Superior temporal gyrus (tissue), 1 donor: Measurements from ENCODE around the gene UGT2A2.
A peak's percentile ranks its signal among the peaks of the same experiment; 100 is the strongest.
"Not testable (repeated sequence)": the region's sequence is repeated elsewhere in the genome, so short reads cannot be mapped to it uniquely, and the experiment has no call there.

Source experiments
- DNase-seq: peaks from one replicate; pipeline ENCODE4 v3.0.0-alpha.2; 2016; ENCODE audit errors: extremely low spot score

The UGT2A2 gene

GRCh38 chr4:69639542-69639941, at the start of gene UGT2A2:
UGT2A2 (minus strand) TSS chr4:69639642; CDS start chr4:69639640, 2 bp downstream.
- DNase-seq: no peak

GRCh38 chr4:69684804-69685203, 45.4 kb upstream of the UGT2A2 start:
- DNase-seq: no peak

DNA sequence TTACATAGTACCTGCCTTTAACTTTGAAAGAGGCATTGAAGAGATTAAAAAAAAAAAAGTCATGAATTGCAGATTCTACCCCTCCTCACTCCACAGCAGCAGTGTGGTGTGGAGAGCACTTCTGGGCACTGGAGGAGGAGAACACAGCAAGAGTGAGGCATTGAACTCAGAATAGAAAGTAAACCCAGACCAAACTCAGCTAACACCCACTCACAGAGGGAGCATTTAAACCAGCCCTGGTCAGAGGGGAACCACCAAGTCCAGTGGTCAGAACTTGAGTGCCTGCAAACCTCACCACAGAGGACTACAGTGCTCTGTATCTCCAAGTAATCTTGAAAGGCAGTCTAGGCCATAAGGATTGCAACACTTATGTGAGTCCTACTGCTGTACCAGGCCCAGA, 29.2 kb upstream of the UGT2A2 start:
- no peak for DNase-seq

- DNase-seq: not testable (repeated sequence)
These were observed 24.6 kb upstream of the UGT2A2 start for GRCh38 chr4:69664009-69664408.

GRCh38 chr4:69661130-69661803, 21.8 kb upstream of the UGT2A2 start:
- not testable (repeated sequence) for DNase-seq

GRCh38 chr4:69658133-69658532, 18.7 kb upstream of the UGT2A2 start:
- no peak for DNase-seq

GRCh38 chr4:69656653-69657158, 17.3 kb upstream of the UGT2A2 start:
- DNase-seq: no peak

DNA sequence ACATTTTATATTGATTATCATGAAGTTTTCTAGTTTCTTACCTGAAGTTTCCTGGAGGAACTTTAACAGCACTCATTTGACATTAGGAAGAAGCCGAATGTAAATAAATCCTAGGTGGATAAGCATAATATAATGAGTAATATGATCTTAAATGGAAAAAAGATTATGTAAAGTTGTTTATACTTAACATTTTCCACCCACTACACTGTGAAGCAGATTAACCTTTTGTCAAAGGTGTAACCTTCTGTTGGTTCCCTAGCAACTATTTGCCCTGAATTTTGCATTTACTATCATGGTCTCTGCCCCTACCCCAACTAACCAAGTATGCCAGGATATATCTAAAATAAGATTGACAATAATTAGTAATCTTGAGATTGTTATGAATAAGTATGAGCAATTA, 13.7 kb upstream of the UGT2A2 start, which contains the start of gene UGT2A1:
UGT2A1 (minus strand) TSS at position 101 of the 400 bp plus-strand sequence. CDS start 5,603 bp downstream, outside the sequence.
- no peak for DNase-seq

DNA sequence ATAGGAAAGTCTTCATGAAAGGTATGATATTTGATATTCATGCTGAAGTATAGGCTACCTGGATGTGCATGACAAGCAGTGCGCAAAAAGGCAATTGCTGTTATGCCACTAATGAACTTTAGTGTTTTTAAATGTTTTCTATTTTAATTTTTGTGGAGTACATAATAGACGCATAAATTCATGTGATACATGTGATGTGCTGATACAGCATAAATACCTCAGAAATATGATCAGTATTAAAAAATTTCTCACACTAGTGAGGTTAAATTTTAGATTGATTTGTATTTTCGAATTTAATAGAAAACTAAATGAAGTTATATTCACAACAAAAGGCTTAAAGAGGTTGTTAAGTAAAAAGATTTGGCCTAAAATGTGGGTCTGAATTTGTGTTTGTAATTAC, 11.4 kb upstream of the UGT2A2 start:
- DNase-seq: no peak

- no peak for DNase-seq
These were observed 10.2 kb upstream of the UGT2A2 start for GRCh38 chr4:69649629-69650028.

DNA sequence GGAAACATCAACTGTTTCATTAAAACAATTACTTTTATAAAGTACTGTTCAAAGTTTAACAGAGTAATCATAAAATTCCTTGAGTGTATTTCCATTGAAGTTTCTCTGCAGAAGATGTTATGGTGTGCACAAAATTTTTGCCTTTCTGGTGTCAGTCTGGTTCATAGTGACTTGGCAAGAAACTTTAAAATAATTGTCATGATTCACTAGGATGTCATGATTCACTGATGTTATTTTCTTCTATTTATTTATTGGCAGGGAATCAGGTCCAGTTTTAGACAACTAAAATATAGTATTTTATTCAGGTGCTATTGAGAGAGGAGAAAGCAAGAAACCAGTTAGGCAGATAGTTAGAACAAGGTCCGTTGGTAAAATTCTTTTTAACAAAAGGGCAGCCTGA, 9.8 kb upstream of the UGT2A2 start:
- no peak for DNase-seq

- DNase-seq: peak; percentile 60
These were observed 3.5 kb upstream of the UGT2A2 start for GRCh38 chr4:69642961-69643360.

DNA sequence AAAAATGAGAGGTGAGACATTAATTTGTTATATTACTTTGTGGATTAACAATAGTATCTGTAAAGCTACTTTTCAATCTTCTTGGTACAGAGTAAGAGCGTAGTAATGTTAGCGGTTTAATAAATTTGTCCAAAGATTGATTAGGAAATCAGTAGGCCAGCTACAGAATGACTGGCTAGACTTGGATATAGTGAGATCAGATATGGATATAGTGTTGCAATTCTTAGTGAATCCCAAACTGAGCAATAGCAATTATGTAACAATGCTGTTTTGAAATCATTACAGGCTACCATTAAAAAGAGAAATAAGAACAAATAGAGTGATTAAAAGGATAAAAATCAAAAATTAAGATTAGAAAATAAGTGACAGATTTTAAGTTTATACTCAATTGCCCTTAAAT, 847 bp upstream of the UGT2A2 start:
- no peak for DNase-seq

GRCh38 chr4:69617083-69617694, 22.3 kb downstream of the UGT2A2 start:
- peak; percentile 64 for DNase-seq

DNA sequence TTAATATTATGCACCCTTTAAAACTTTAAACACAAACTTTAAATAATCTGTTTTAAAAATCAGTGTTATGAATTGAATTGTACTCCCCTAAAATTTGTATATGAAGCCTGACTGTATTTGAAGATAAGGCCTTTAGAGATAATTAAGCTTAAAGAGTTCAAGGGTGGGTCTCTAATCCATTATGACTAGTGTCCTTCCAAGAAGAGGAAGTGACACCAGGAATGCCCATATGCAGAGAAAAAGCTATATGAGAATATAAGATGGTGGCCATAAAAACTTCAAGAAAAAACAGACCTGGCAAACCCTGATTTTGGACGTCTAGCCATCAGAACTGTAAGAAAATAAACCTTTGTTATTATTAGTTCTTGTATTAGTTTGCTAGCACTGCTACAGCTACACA, 29.0 kb downstream of the UGT2A2 start:
- no peak for DNase-seq

- DNase-seq: no peak
These were observed 38.4 kb downstream of the UGT2A2 start for GRCh38 chr4:69601065-69601464.

GRCh38 chr4:69600013-69600412, 39.4 kb downstream of the UGT2A2 start:
- no peak for DNase-seq

- DNase-seq: no peak
These were observed 45.1 kb downstream of the UGT2A2 start for GRCh38 chr4:69594382-69594781.

DNA sequence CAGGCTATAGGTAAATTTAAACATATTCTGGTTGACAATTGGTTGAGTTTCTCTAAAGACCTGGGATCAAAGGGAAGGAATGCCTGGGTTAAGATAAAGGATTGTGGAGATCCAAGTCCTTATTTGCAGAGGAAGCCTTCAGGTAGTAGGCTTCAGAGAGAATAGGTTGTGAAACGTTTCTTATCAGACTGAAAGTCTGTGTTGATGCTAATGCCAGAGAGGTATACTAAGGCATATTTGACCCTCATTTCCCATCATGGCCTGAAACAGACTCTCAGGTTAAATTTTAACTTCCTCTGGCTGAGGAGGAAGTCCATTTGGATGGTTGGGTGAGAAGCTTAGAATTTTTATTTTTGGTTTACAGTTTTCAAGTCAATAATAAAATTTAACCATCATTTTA, 48.1 kb downstream of the UGT2A2 start:
- no peak for DNase-seq

- DNase-seq: no peak
These were observed 49.6 kb downstream of the UGT2A2 start for GRCh38 chr4:69589884-69590283.

DNA sequence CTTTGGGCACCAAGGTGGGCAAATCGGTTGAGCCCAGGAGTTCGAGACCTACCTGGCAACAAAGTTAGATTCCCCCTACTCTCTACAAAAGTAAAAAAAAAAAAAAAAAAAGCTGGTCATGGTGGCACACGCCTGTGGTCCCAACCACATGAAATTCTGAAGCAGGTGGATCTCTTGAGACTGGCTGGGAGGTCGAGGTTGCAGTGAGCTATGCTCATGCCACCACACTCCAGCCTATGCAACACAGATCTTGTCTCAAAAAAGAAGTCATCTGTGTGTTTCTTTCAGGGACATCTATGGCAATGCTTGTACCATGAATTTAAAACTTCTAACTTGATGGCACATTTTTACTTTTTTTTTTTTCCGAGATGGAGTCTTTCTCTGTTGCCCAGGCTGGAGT, 55.3 kb downstream of the UGT2A2 start:
- no peak for DNase-seq

DNA sequence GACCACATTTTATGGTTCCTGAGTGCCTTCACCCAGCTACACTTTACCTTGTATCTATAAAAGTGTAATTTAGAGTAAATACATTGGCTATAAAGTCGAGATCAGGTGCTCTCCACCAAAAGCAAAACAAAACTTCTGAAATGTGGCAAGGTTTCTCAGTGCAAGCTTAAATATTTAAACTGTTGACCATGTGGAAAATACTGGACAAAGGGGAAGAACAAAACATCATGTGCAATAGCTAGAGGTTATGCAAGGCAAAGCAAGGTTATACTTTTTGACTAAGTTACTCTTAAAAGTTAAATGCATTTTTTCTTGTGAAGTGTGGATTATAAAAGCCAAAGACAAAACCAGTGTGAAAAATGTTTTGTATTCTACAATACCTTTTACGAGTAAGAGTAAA, 55.9 kb downstream of the UGT2A2 start:
- no peak for DNase-seq

DNA sequence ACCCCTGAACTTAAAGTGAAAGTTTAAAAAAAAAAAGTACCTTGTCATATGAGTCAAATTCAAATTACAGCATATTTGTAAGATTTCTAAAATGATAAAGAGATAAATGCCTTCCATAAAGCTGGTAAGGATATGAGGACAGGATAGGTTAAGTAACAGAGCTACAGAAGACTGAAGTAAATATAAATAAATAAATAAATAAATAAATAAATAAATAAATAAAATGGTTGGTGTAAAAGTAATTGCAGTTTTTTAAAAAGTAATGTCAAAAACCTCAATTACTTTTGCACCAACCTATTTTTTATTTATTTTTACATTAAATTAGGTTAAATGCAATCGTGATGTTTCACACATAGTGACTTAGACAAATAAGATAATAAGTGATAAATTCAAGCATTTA, 62.2 kb downstream of the UGT2A2 start:
- no peak for DNase-seq
